HEK293 (cell line): Measurements from ENCODE around the gene SLC51A.

Experiments
- CTCF ChIA-PET: fragments of 350-600 bp; formaldehyde crosslinking; extraction: SDS; loops from one replicate; lab custom pipeline; 2021; ENCODE audit warnings: antibody characterized with exemption; lab: Yijun Ruan, JAX
- POLR2A ChIA-PET: fragments of 300-600 bp; formaldehyde crosslinking; extraction: SDS; loops from one replicate; lab custom pipeline; 2020; ENCODE audit warnings: antibody characterized with exemption, inconsistent platforms; lab: Yijun Ruan, JAX
- H3K27ac ChIP-seq: fragments of 200-500 bp; sonication (Bioruptor generic); 2 replicates; pipeline ENCODE4 v1.5.1; 2014; ENCODE audit warnings: low read depth, low read length, control low read depth, inconsistent platforms; ENCODE audit errors: extremely low read depth
- H3K36me3 ChIP-seq, 2 experiments: fragments of 200-500 bp in 1 of 2; sonication (Bioruptor generic) in 1 of 2; 1 replicate in 1 of 2; 2 replicates in 1 of 2; pipeline ENCODE4 v1.5.1; 2014 to 2017; ENCODE audit warnings: inconsistent platforms in 2 of 2, low read length in 2 of 2; ENCODE audit not compliant: control insufficient read depth in 2 of 2, insufficient read depth in 1 of 2
- H3K4me1 ChIP-seq: fragments of 200-500 bp; sonication (Bioruptor generic); 2 replicates; pipeline ENCODE4 v1.5.1; 2014; ENCODE audit warnings: mild to moderate bottlenecking, low read length, inconsistent platforms; ENCODE audit not compliant: control insufficient read depth, insufficient read depth
- H3K4me3 ChIP-seq: 2 replicates; pipeline ENCODE4 v1.5.1; 2011; ENCODE audit warnings: low read depth, mild to moderate bottlenecking, control low read depth, low read length, moderate library complexity
- H3K9me3 ChIP-seq: fragments of 200-500 bp; sonication (Bioruptor generic); 2 replicates; pipeline ENCODE4 v1.5.1; 2014; ENCODE audit warnings: low read depth, low read length, inconsistent platforms; ENCODE audit not compliant: control insufficient read depth, insufficient read depth
- ATF2 ChIP-seq: fragments of 450-650 bp; formaldehyde crosslinking; IDR thresholded peaks from 2 replicates; pipeline ENCODE4 v1.5.1; 2016; ENCODE audit warnings: missing biosample characterization, missing genetic modification characterization, low read depth
- ELK4 ChIP-seq: IDR thresholded peaks from 2 replicates; pipeline ENCODE4 v1.6.1; 2011; ENCODE audit warnings: mild to moderate bottlenecking, low read depth, low read length, borderline replicate concordance
- FEZF1 ChIP-seq: fragments of 450-650 bp; formaldehyde crosslinking; IDR thresholded peaks from 2 replicates; pipeline ENCODE4 v1.5.1; 2016; ENCODE audit warnings: missing biosample characterization, missing genetic modification characterization
- GLIS1 ChIP-seq: fragments of 450-650 bp; formaldehyde crosslinking; IDR thresholded peaks from 2 replicates; pipeline ENCODE4 v1.5.1; 2016; ENCODE audit warnings: missing biosample characterization, missing genetic modification characterization
- IKZF3 ChIP-seq: fragments of 450-650 bp; IDR thresholded peaks from 2 replicates; pipeline ENCODE4 v1.5.0; 2018; ENCODE audit warnings: missing biosample characterization, mild to moderate bottlenecking, missing genetic modification characterization, moderate library complexity
- KLF16 ChIP-seq: fragments of 450-650 bp; formaldehyde crosslinking; IDR thresholded peaks from 2 replicates; pipeline ENCODE4 v1.5.1; 2017; ENCODE audit warnings: missing biosample characterization, missing genetic modification characterization
- OSR2 ChIP-seq: fragments of 450-650 bp; formaldehyde crosslinking; IDR thresholded peaks from 2 replicates; pipeline ENCODE4 v1.5.1; 2016; ENCODE audit warnings: missing biosample characterization, missing genetic modification characterization
- RBAK ChIP-seq: fragments of 450-650 bp; formaldehyde crosslinking; IDR thresholded peaks from 2 replicates; pipeline ENCODE4 v1.5.1; 2016; ENCODE audit warnings: missing biosample characterization, missing genetic modification characterization
- SETDB1 ChIP-seq: IDR thresholded peaks from one replicate; pipeline ENCODE4 v1.6.1; 2017; ENCODE audit warnings: mild to moderate bottlenecking, low read length, moderate library complexity, mixed read lengths; ENCODE audit not compliant: insufficient read length
- ZIC2 ChIP-seq: fragments of 450-650 bp; formaldehyde crosslinking; IDR thresholded peaks from 2 replicates; pipeline ENCODE4 v1.5.1; 2016; ENCODE audit warnings: missing biosample characterization, missing genetic modification characterization
- ZNF175 ChIP-seq: fragments of 450-650 bp; formaldehyde crosslinking; IDR thresholded peaks from 2 replicates; pipeline ENCODE4 v1.5.1; 2016; ENCODE audit warnings: missing biosample characterization, missing genetic modification characterization
- ZNF335 ChIP-seq: fragments of 450-650 bp; formaldehyde crosslinking; conservative IDR thresholded peaks from 2 replicates; pipeline ENCODE4 v1.5.1; 2016; ENCODE audit warnings: missing biosample characterization, missing genetic modification characterization
- ZNF341 ChIP-seq: fragments of 450-650 bp; formaldehyde crosslinking; IDR thresholded peaks from 2 replicates; pipeline ENCODE4; 2016; ENCODE audit warnings: low read depth, missing biosample characterization, missing genetic modification characterization
- ZNF350 ChIP-seq: fragments of 450-650 bp; formaldehyde crosslinking; IDR thresholded peaks from 2 replicates; pipeline ENCODE4 v1.5.0; 2017; ENCODE audit warnings: missing biosample characterization, mild to moderate bottlenecking, missing genetic modification characterization
- ZNF37A ChIP-seq: fragments of 450-650 bp; IDR thresholded peaks from 2 replicates; pipeline ENCODE4 v1.5.1; 2018; ENCODE audit warnings: missing biosample characterization, missing genetic modification characterization
- ZNF529 ChIP-seq: fragments of 450-650 bp; formaldehyde crosslinking; IDR thresholded peaks from 2 replicates; pipeline ENCODE4 v1.5.1; 2017; ENCODE audit warnings: missing genetic modification characterization, missing biosample characterization; ENCODE audit not compliant: insufficient replicate concordance
- ZNF645 ChIP-seq: fragments of 450-650 bp; formaldehyde crosslinking; IDR thresholded peaks from 2 replicates; pipeline ENCODE4; 2016; ENCODE audit warnings: missing biosample characterization, missing genetic modification characterization
- ZNF654 ChIP-seq: fragments of 450-650 bp; formaldehyde crosslinking; IDR thresholded peaks from 2 replicates; pipeline ENCODE4 v1.5.1; 2016; ENCODE audit warnings: low read depth, missing biosample characterization, missing genetic modification characterization
- ZNF701 ChIP-seq: fragments of 450-650 bp; formaldehyde crosslinking; IDR thresholded peaks from 2 replicates; pipeline ENCODE4 v1.5.1; 2016; ENCODE audit warnings: missing biosample characterization, missing genetic modification characterization
- ZNF704 ChIP-seq: fragments of 450-650 bp; formaldehyde crosslinking; IDR thresholded peaks from 2 replicates; pipeline ENCODE4 v1.5.1; 2016; ENCODE audit warnings: missing biosample characterization, missing genetic modification characterization
- ZSCAN18 ChIP-seq: fragments of 450-650 bp; formaldehyde crosslinking; IDR thresholded peaks from 2 replicates; pipeline ENCODE4 v1.5.1; 2016; ENCODE audit warnings: missing biosample characterization, missing genetic modification characterization

SLC51A gene

GRCh38 chr3:196210673-196211556 is 5.4 kb upstream of the SLC51A start, which contains the start of gene ZDHHC19:
Gene ZDHHC19 (minus strand): TSS chr3:196211400. CDS start chr3:196211315, 85 bp downstream.
- Histone ChIP-seq H3K36me3 (no peaks in the 10 kb centered on the region), H3K9me3 (no peaks in the 10 kb centered on the region), H3K4me3 (no peak within 1 kb of the TSS), H3K4me1 (no peaks in the 10 kb centered on the region), H3K27ac (no peak within 1 kb of the TSS)
- ChIA-PET CTCF (no interaction called here), POLR2A (no interaction called here)
- TF ChIP-seq ZNF335 (tag by site-specific recombination) (no peak), ZNF341 (tag by site-specific recombination) (peak; percentile 82)

- TF ChIP-seq ZNF645 (no peak), ZNF701 (tag by site-specific recombination) (no peak), ZIC2 (tag by site-specific recombination) (peak; percentile 32; the same call in 1 of the 2 replicates)
- no peaks in the 10 kb centered on the region for H3K9me3 ChIP-seq
- ChIA-PET POLR2A (no interaction called here), CTCF (interaction anchor here (1.0 kb wide), 1 partner anchor 306 kb away, joined by 4 read pairs; no protein-coding TSS in a partner anchor)
- H3K27ac ChIP-seq = no peak overlapping the region
- no peaks in the 10 kb centered on the region for H3K36me3 ChIP-seq
- H3K4me1 ChIP-seq = no peaks in the 10 kb centered on the region
- no peak overlapping the region for H3K4me3 ChIP-seq
These were observed 1.4 kb upstream of the SLC51A start for GRCh38 chr3:196214783-196215441.

GRCh38 chr3:196215493-196216020 is 777 bp upstream of the SLC51A start:
- H3K36me3 ChIP-seq = no peaks in the 10 kb centered on the region
- ChIA-PET POLR2A (no interaction called here), CTCF (interaction anchor here (1.0 kb wide), 1 partner anchor 305 kb away, joined by 4 read pairs; no protein-coding TSS in a partner anchor)
- H3K9me3 ChIP-seq = no peaks in the 10 kb centered on the region
- H3K27ac ChIP-seq = no peak overlapping the region
- TF ChIP-seq ELK4 = no peak
- TF ChIP-seq GLIS1 (tag by site-specific recombination) = no peak
- TF ChIP-seq OSR2 (tag by site-specific recombination) = no peak
- TF ChIP-seq FEZF1 (tag by site-specific recombination) = no peak
- TF ChIP-seq ZNF529 (tag by site-specific recombination) = no peak
- TF ChIP-seq ZNF704 = no peak
- TF ChIP-seq IKZF3 = no peak
- TF ChIP-seq SETDB1 = no peak
- TF ChIP-seq ZNF645 = no peak
- TF ChIP-seq ATF2 (tag by site-specific recombination) = no peak
- TF ChIP-seq RBAK = no peak
- TF ChIP-seq ZNF654 (tag by site-specific recombination) = no peak
- no peak for TF ChIP-seq ZSCAN18 (tag by site-specific recombination)
- TF ChIP-seq ZNF175 (tag by site-specific recombination) = no peak
- no peak for TF ChIP-seq ZNF350
- no peak for TF ChIP-seq ZNF37A (tag by site-specific recombination)
- no peak for TF ChIP-seq KLF16
- no peak overlapping the region for H3K4me3 ChIP-seq
- no peaks in the 10 kb centered on the region for H3K4me1 ChIP-seq
